Measurements from ENCODE around the gene BET1L.
"Not testable (repeated sequence)": the region's sequence is repeated elsewhere in the genome, so short reads cannot be mapped to it uniquely, and the experiment has no call there.

Gene BET1L

GRCh38 chr11:191490-192478 lies 15.4 kb downstream of the BET1L start:
- TF ChIP-seq, protein P1, sequence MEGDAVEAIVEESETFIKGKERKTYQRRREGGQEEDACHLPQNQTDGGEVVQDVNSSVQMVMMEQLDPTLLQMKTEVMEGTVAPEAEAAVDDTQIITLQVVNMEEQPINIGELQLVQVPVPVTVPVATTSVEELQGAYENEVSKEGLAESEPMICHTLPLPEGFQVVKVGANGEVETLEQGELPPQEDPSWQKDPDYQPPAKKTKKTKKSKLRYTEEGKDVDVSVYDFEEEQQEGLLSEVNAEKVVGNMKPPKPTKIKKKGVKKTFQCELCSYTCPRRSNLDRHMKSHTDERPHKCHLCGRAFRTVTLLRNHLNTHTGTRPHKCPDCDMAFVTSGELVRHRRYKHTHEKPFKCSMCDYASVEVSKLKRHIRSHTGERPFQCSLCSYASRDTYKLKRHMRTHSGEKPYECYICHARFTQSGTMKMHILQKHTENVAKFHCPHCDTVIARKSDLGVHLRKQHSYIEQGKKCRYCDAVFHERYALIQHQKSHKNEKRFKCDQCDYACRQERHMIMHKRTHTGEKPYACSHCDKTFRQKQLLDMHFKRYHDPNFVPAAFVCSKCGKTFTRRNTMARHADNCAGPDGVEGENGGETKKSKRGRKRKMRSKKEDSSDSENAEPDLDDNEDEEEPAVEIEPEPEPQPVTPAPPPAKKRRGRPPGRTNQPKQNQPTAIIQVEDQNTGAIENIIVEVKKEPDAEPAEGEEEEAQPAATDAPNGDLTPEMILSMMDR (conservative IDR thresholded peaks at IDR 0.05; ENCODE audit: low read length): peak; percentile 46
- not testable (repeated sequence) for H3K79me2 ChIP-seq (ENCODE audit: insufficient read depth, low read length); H2AFZ ChIP-seq (ENCODE audit: low read length); H4K20me1 ChIP-seq (ENCODE audit: insufficient read depth, low read length, poor library complexity, severe bottlenecking); H3K36me3 ChIP-seq (ENCODE audit: insufficient read depth, low read length); H3K4me1 ChIP-seq (ENCODE audit: insufficient read depth, low read length, poor library complexity, severe bottlenecking); H3K9ac ChIP-seq (ENCODE audit: low read depth, low read length, poor library complexity, severe bottlenecking); H3K9me3 ChIP-seq (ENCODE audit: insufficient read depth, low read depth, low read length); H3K4me2 ChIP-seq (ENCODE audit: low read depth, low read length, poor library complexity, severe bottlenecking); H3K27me3 ChIP-seq (ENCODE audit: insufficient read depth, low read length, poor library complexity, severe bottlenecking); H3K4me3 ChIP-seq (ENCODE audit: low read length, poor library complexity, severe bottlenecking); H3K9me2 ChIP-seq (replicated peaks; ENCODE audit: low read depth, low read length); H3F3A ChIP-seq (ENCODE audit: low read depth)

GRCh38 chr11:190546-190945 lies 16.7 kb downstream of the BET1L start:
- H3K9me2 ChIP-seq (replicated peaks; ENCODE audit: low read depth, low read length); H4K20me1 ChIP-seq (ENCODE audit: insufficient read depth, low read length, poor library complexity, severe bottlenecking); H3K4me2 ChIP-seq (ENCODE audit: low read depth, low read length, poor library complexity, severe bottlenecking); H3F3A ChIP-seq (ENCODE audit: low read depth); H2AFZ ChIP-seq (ENCODE audit: low read length); H3K9me3 ChIP-seq (ENCODE audit: insufficient read depth, low read depth, low read length); H3K79me2 ChIP-seq (ENCODE audit: insufficient read depth, low read length); H3K36me3 ChIP-seq (ENCODE audit: insufficient read depth, low read length); H3K4me1 ChIP-seq (ENCODE audit: insufficient read depth, low read length, poor library complexity, severe bottlenecking); H3K27me3 ChIP-seq (ENCODE audit: insufficient read depth, low read length, poor library complexity, severe bottlenecking); H3K4me3 ChIP-seq (ENCODE audit: low read length, poor library complexity, severe bottlenecking); H3K9ac ChIP-seq (ENCODE audit: low read depth, low read length, poor library complexity, severe bottlenecking): not testable (repeated sequence)

DNA sequence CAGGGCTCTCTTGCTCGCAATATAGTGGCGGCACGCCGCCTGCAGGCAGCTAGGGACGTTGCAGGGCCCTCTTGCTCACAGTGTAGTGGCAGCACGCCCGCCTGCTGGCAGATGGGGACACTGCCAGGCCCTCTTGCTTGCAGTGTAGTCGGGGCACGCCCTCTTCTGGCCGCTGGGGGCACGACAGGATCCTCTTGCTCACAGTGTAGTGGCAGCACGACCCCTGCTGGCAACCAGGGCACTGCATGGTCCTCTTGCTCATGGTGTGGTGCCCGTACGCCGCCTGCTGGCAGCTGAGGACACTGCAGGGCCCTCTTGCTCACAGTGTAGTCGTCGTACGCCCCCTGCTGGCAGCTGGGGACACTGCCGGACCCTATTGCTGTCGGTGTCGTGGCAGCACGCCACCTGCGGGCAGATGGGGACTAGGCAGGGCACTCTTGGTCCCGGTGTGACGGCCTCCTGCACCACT lies 17.3 kb downstream of the BET1L start:
- H3K4me1 ChIP-seq (ENCODE audit: insufficient read depth, low read length, poor library complexity, severe bottlenecking); H3K36me3 ChIP-seq (ENCODE audit: insufficient read depth, low read length); H3K79me2 ChIP-seq (ENCODE audit: insufficient read depth, low read length); H3K9ac ChIP-seq (ENCODE audit: low read depth, low read length, poor library complexity, severe bottlenecking); H3F3A ChIP-seq (ENCODE audit: low read depth); H2AFZ ChIP-seq (ENCODE audit: low read length); H3K9me2 ChIP-seq (replicated peaks; ENCODE audit: low read depth, low read length); H3K9me3 ChIP-seq (ENCODE audit: insufficient read depth, low read depth, low read length); H3K4me2 ChIP-seq (ENCODE audit: low read depth, low read length, poor library complexity, severe bottlenecking); H3K4me3 ChIP-seq (ENCODE audit: low read length, poor library complexity, severe bottlenecking); H4K20me1 ChIP-seq (ENCODE audit: insufficient read depth, low read length, poor library complexity, severe bottlenecking); H3K27me3 ChIP-seq (ENCODE audit: insufficient read depth, low read length, poor library complexity, severe bottlenecking): not testable (repeated sequence)
- TF ChIP-seq, protein P1 (conservative IDR thresholded peaks at IDR 0.05; ENCODE audit: low read length): peak; percentile 44

GRCh38 chr11:189200-189783 lies 17.9 kb downstream of the BET1L start:
- not testable (repeated sequence) for H3K4me3 ChIP-seq (ENCODE audit: low read length, poor library complexity, severe bottlenecking); H3K9me2 ChIP-seq (replicated peaks; ENCODE audit: low read depth, low read length); H2AFZ ChIP-seq (ENCODE audit: low read length); H3K79me2 ChIP-seq (ENCODE audit: insufficient read depth, low read length); H3K36me3 ChIP-seq (ENCODE audit: insufficient read depth, low read length); H4K20me1 ChIP-seq (ENCODE audit: insufficient read depth, low read length, poor library complexity, severe bottlenecking); H3K9ac ChIP-seq (ENCODE audit: low read depth, low read length, poor library complexity, severe bottlenecking); H3F3A ChIP-seq (ENCODE audit: low read depth); H3K27me3 ChIP-seq (ENCODE audit: insufficient read depth, low read length, poor library complexity, severe bottlenecking); H3K4me2 ChIP-seq (ENCODE audit: low read depth, low read length, poor library complexity, severe bottlenecking); H3K9me3 ChIP-seq (ENCODE audit: insufficient read depth, low read depth, low read length); H3K4me1 ChIP-seq (ENCODE audit: insufficient read depth, low read length, poor library complexity, severe bottlenecking)

Data from Loucy (cell line).